ENCODE results near the gene SERGEF.

SERGEF gene

GRCh38 chr11:17745023-17745772 lies 267.6 kb downstream of the SERGEF start:
- peak; percentile 58 for DNase-seq

- DNase-seq = peak; percentile 39
Measured at GRCh38 chr11:17744151-17744940, 268.5 kb downstream of the SERGEF start.

GRCh38 chr11:17743808-17744119 lies 269.1 kb downstream of the SERGEF start:
- peak; percentile 21 for DNase-seq

- peak; percentile 55 for DNase-seq
Measured at GRCh38 chr11:17743026-17743807, 269.6 kb downstream of the SERGEF start.

GRCh38 chr11:17742019-17742418 lies 270.8 kb downstream of the SERGEF start:
- peak; percentile 51 for DNase-seq

GRCh38 chr11:17741487-17741886 lies 271.4 kb downstream of the SERGEF start:
- peak; percentile 39 for DNase-seq

GRCh38 chr11:17740649-17741235 lies 272.1 kb downstream of the SERGEF start:
- peak; percentile 34 for DNase-seq

GRCh38 chr11:17739945-17740338 lies 272.9 kb downstream of the SERGEF start:
- DNase-seq = peak; percentile 38

- peak; percentile 47 for DNase-seq
Measured at GRCh38 chr11:17738151-17738973, 274.5 kb downstream of the SERGEF start.

All from activated effector memory CD4-positive, alpha-beta T cell treated with anti-CD3 and anti-CD28 coated beads, Interleukin-2, amount 50 U/mL, for 16 hours (primary cell).